NT2/D1 (cell line): Measurements from ENCODE around the gene IL25.

Source experiments
- DNase-seq: peaks from one replicate; pipeline ENCODE4 v3.0.0-alpha.2; 2011; ENCODE audit warnings: low read depth, low spot score
- H3K27me3 ChIP-seq: 2 replicates; pipeline ENCODE4 v1.6.0; 2011; ENCODE audit warnings: mild to moderate bottlenecking; ENCODE audit not compliant: insufficient read length, insufficient read depth
- H3K36me3 ChIP-seq: 2 replicates; pipeline ENCODE4 v1.6.1; 2011; ENCODE audit warnings: mild to moderate bottlenecking, low read length, mixed read lengths; ENCODE audit not compliant: insufficient read depth, insufficient read length
- H3K4me1 ChIP-seq: 2 replicates; pipeline ENCODE4 v1.5.1; 2011; ENCODE audit not compliant: insufficient read depth, insufficient read length
- H3K4me3 ChIP-seq: 2 replicates; pipeline ENCODE4 v1.5.1; 2011; ENCODE audit warnings: low read depth; ENCODE audit not compliant: insufficient read length
- H3K9ac ChIP-seq: 2 replicates; pipeline ENCODE4 v1.6.0; 2011; ENCODE audit warnings: low read depth; ENCODE audit not compliant: insufficient read length
- H3K9me3 ChIP-seq: 2 replicates; pipeline ENCODE4 v1.5.1; 2011; ENCODE audit warnings: mild to moderate bottlenecking, low read length; ENCODE audit not compliant: insufficient read depth
- SUZ12 ChIP-seq: IDR thresholded peaks from 2 replicates; pipeline ENCODE4 v1.6.1; 2011; ENCODE audit not compliant: insufficient read length, insufficient read depth; ENCODE audit errors: extremely low read depth
- YY1 ChIP-seq: IDR thresholded peaks from 2 replicates; pipeline ENCODE4 v1.6.1; 2011; ENCODE audit not compliant: insufficient read length, insufficient read depth
- ZNF274 ChIP-seq: IDR thresholded peaks from 2 replicates; pipeline ENCODE4 v1.6.1; 2011; ENCODE audit warnings: mild to moderate bottlenecking, low read depth, low read length

Gene IL25

DNA sequence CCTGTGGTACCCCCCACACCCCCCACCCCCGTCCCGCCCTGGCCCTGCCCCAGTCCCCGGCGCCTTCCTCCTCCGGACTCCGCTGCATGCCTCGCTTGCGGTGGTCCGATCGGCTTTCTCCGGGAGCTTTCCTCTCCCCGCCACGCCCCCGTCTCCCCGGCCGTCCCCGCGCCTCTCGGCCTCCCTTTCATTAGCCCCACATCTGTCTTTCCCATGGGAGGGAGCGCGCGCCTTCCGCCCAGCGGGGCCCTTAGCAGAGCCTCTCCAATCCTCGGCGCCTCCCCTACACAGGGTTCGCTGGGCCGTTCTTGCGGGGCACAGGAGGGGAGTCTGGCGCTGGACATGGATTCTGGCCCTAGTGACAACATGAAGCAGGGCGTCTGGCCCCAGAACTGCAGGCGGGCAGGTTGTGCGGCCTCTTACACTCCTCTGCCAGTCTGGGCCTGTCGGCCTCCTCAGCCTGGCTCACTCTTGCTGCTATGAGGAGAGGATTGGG is 6.1 kb upstream of the IL25 start:
- TF ChIP-seq SUZ12 (no peak), YY1 (no peak), ZNF274 (no peak)
- Histone ChIP-seq H3K9ac (peak overlapping the region; percentile 91), H3K4me1 (peaks cover 13% of the 10 kb centered on the region), H3K27me3 (peaks cover 26% of the 10 kb centered on the region), H3K9me3 (no peaks in the 10 kb centered on the region), H3K4me3 (peak overlapping the region; percentile 86), H3K36me3 (peaks cover 25% of the 10 kb centered on the region)
- DNase-seq, result peak; percentile 81

DNA sequence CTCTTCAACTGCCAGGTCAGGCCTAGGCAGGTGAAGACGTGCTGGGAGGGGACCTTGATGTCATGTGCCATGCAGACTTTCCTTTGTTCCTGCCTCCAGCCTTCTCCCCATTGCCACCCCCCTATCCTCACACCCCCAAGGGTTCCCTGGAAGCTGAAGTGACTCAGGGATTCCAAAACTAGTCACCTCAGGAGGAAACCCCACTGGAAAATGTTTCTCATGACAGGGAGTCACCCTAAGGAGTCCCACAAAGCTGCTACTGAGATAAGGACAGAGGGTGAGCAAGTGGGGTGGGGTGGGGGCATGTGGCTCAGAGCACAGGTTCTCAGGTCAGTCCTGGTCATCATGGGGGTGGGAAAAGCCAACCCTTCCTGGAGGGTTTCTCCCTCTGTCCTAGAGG is 2.4 kb upstream of the IL25 start:
- no peak for DNase-seq
- H3K4me1 ChIP-seq, result peaks cover 2% of the 10 kb centered on the region
- no peak overlapping the region for H3K4me3 ChIP-seq
- no peak overlapping the region for H3K9ac ChIP-seq
- TF ChIP-seq YY1 (no peak), ZNF274 (no peak), SUZ12 (no peak)
- H3K9me3 ChIP-seq, result no peaks in the 10 kb centered on the region
- no peaks in the 10 kb centered on the region for H3K36me3 ChIP-seq
- H3K27me3 ChIP-seq, result peaks cover 31% of the 10 kb centered on the region

DNA sequence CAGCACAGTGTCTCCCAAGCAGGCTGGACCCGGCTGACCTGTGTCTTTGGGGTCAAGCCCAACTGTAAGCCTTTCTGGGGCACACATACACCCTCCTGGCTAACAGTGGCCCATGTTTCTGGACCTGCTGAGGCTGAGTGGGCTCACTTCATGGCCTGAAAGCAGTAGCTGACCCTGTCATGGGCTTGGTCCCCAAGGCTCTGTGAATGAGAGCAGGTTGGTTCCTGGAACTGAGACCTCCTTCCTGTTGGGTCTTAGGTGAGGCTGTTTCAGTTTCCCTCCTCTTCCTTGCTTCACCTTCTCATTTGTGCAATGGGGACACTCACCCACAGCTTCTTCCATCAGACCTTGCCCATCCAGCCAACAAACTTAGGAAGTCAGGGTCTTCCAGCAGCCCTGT is 744 bp upstream of the IL25 start:
- TF ChIP-seq YY1, result no peak
- TF ChIP-seq ZNF274, result no peak
- no peak for TF ChIP-seq SUZ12
- no peak for DNase-seq
- H3K27me3 ChIP-seq, result peaks cover 31% of the 10 kb centered on the region
- no peaks in the 10 kb centered on the region for H3K9me3 ChIP-seq
- H3K9ac ChIP-seq, result no peak overlapping the region
- peaks cover 2% of the 10 kb centered on the region for H3K4me1 ChIP-seq
- no peak overlapping the region for H3K4me3 ChIP-seq
- no peaks in the 10 kb centered on the region for H3K36me3 ChIP-seq

GRCh38 chr14:23373041-23373440 is 432 bp downstream of the IL25 start:
- Histone ChIP-seq H3K4me1 (peaks cover 4% of the 10 kb centered on the region), H3K36me3 (no peaks in the 10 kb centered on the region), H3K9ac (no peak overlapping the region), H3K27me3 (peaks cover 33% of the 10 kb centered on the region), H3K4me3 (no peak overlapping the region), H3K9me3 (no peaks in the 10 kb centered on the region)
- no peak for TF ChIP-seq YY1
- no peak for TF ChIP-seq ZNF274
- no peak for TF ChIP-seq SUZ12
- no peak for DNase-seq

DNA sequence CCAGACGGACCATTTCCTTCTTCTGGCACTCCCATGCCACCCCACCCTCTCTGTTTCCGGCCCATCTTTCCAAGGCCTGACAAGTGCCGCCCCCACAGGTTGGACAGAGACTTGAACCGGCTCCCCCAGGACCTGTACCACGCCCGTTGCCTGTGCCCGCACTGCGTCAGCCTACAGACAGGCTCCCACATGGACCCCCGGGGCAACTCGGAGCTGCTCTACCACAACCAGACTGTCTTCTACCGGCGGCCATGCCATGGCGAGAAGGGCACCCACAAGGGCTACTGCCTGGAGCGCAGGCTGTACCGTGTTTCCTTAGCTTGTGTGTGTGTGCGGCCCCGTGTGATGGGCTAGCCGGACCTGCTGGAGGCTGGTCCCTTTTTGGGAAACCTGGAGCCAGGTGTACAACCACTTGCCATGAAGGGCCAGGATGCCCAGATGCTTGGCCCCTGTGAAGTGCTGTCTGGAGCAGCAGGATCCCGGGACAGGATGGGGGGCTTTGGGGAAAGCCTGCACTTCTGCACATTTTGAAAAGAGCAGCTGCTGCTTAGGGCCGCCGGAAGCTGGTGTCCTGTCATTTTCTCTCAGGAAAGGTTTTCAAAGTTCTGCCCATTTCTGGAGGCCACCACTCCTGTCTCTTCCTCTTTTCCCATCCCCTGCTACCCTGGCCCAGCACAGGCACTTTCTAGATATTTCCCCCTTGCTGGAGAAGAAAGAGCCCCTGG is 3.1 kb downstream of the IL25 start:
- Histone ChIP-seq H3K4me3 (no peak overlapping the region), H3K36me3 (no peaks in the 10 kb centered on the region)
- TF ChIP-seq SUZ12 (no peak), YY1 (no peak), ZNF274 (no peak)

GRCh38 chr14:23376482-23377197 is 4.0 kb downstream of the IL25 start, which contains the start of gene CMTM5:
Gene CMTM5 (plus strand): TSS chr14:23377046. CDS start chr14:23377252, 206 bp downstream.
- DNase-seq, result no peak
- H3K4me3 ChIP-seq, result no peak within 1 kb of the TSS
- TF ChIP-seq ZNF274 (no peak), SUZ12 (no peak), YY1 (no peak)
- no peaks in the 10 kb centered on the region for H3K9me3 ChIP-seq
- peak within 1 kb of the TSS; percentile 34 for H3K9ac ChIP-seq
- H3K4me1 ChIP-seq, result peaks cover 9% of the 10 kb centered on the region
- peaks cover 18% of the 10 kb centered on the region for H3K27me3 ChIP-seq
- H3K36me3 ChIP-seq, result peaks cover 5% of the 10 kb centered on the region

More for the DNA sequence above, 3.1 kb downstream of the IL25 start:
- H3K27me3 ChIP-seq, result peaks cover 25% of the 10 kb centered on the region
- peaks cover 9% of the 10 kb centered on the region for H3K4me1 ChIP-seq
- DNase-seq, result no peak
- H3K9me3 ChIP-seq, result no peaks in the 10 kb centered on the region
- H3K9ac ChIP-seq, result no peak overlapping the region

GRCh38 chr14:23377198-23377550 is 4.6 kb downstream of the IL25 start:
- peak overlapping the region; percentile 7 for H3K9ac ChIP-seq
- TF ChIP-seq SUZ12 (no peak), ZNF274 (no peak), YY1 (no peak)

More at GRCh38 chr14:23377198-23377550, 4.6 kb downstream of the IL25 start:
- Histone ChIP-seq H3K9me3 (no peaks in the 10 kb centered on the region), H3K4me1 (peaks cover 9% of the 10 kb centered on the region), H3K27me3 (peaks cover 16% of the 10 kb centered on the region), H3K36me3 (peaks cover 8% of the 10 kb centered on the region), H3K4me3 (no peak overlapping the region)
- no peak for DNase-seq
